Measurements from ENCODE around the gene CTTNBP2. TPM values are rescaled to one million over a fixed set of nuclear protein-coding genes. Genes with fewer than 3 reads are reported as not detected.

The CTTNBP2 gene
- total and polyA plus RNA-seq, 2 experiments from 2014 or later = 7.9 to 14.5 TPM

GRCh38 chr7:117774943-117775342 is 98.3 kb downstream of the CTTNBP2 start:
- WGBS (ENCODE audit: low lambda C conversion rate, missing lambda C conversion rate) = 77% methylated on average over 1 of the region's 1 CpG

GRCh38 chr7:117772421-117772820 is 100.8 kb downstream of the CTTNBP2 start:
- no peaks in the 10 kb centered on the region for H3K36me3 ChIP-seq (replicated peaks; ENCODE audit: insufficient read depth, low read depth)
- no peak for DNase-seq (ENCODE audit: low spot score)
- H3K9me2 ChIP-seq (replicated peaks; ENCODE audit: insufficient read depth) = no peaks in the 10 kb centered on the region
- no peaks in the 10 kb centered on the region for H3K79me2 ChIP-seq
- H3K27ac ChIP-seq = no peak overlapping the region
- no peaks in the 10 kb centered on the region for H3K27me3 ChIP-seq
- H3K4me3 ChIP-seq = no peak overlapping the region
- no peak overlapping the region for H3K4me2 ChIP-seq
- no peak overlapping the region for H2AFZ ChIP-seq
- no peaks in the 10 kb centered on the region for H3K4me1 ChIP-seq (ENCODE audit: insufficient read depth)
- WGBS (ENCODE audit: low lambda C conversion rate, missing lambda C conversion rate) = 98% methylated on average over 2 of the region's 2 CpGs
- H4K20me1 ChIP-seq (ENCODE audit: insufficient read depth, poor library complexity, severe bottlenecking) = no peaks in the 10 kb centered on the region
- H3K9me3 ChIP-seq (ENCODE audit: low read depth) = no peaks in the 10 kb centered on the region
- TF ChIP-seq CTCF (IDR thresholded peaks at IDR 0.05; ENCODE audit: poor library complexity) = no peak
- TF ChIP-seq EZH2phosphoT487 (IDR thresholded peaks at IDR 0.05; ENCODE audit: low read depth, severe bottlenecking, unreplicated experiment) = no peak
- TF ChIP-seq EZH2 (IDR thresholded peaks at IDR 0.05; ENCODE audit: borderline replicate concordance) = no peak

More at GRCh38 chr7:117774943-117775342, 98.3 kb downstream of the CTTNBP2 start:
- Histone ChIP-seq H3K27me3 (no peaks in the 10 kb centered on the region), H3K4me1 (ENCODE audit: insufficient read depth) (no peaks in the 10 kb centered on the region), H3K9me3 (ENCODE audit: low read depth) (no peaks in the 10 kb centered on the region), H3K4me2 (no peak overlapping the region), H3K4me3 (no peak overlapping the region), H3K79me2 (no peaks in the 10 kb centered on the region), H3K27ac (no peak overlapping the region), H3K9me2 (replicated peaks; ENCODE audit: insufficient read depth) (no peaks in the 10 kb centered on the region), H3K36me3 (replicated peaks; ENCODE audit: insufficient read depth, low read depth) (no peaks in the 10 kb centered on the region), H4K20me1 (ENCODE audit: insufficient read depth, poor library complexity, severe bottlenecking) (no peaks in the 10 kb centered on the region), H2AFZ (no peak overlapping the region)
- DNase-seq (ENCODE audit: low spot score) = no peak
- no peak for TF ChIP-seq EZH2phosphoT487 (IDR thresholded peaks at IDR 0.05; ENCODE audit: low read depth, severe bottlenecking, unreplicated experiment)
- TF ChIP-seq CTCF (IDR thresholded peaks at IDR 0.05; ENCODE audit: poor library complexity) = no peak
- no peak for TF ChIP-seq EZH2 (IDR thresholded peaks at IDR 0.05; ENCODE audit: borderline replicate concordance)

GRCh38 chr7:117771756-117772155 is 101.5 kb downstream of the CTTNBP2 start:
- 83% methylated on average over 4 of the region's 4 CpGs for WGBS (ENCODE audit: low lambda C conversion rate, missing lambda C conversion rate)
- no peak overlapping the region for H2AFZ ChIP-seq
- no peak for DNase-seq (ENCODE audit: low spot score)
- no peaks in the 10 kb centered on the region for H3K79me2 ChIP-seq
- H3K36me3 ChIP-seq (replicated peaks; ENCODE audit: insufficient read depth, low read depth) = no peaks in the 10 kb centered on the region
- H3K4me3 ChIP-seq = no peak overlapping the region
- H3K27ac ChIP-seq = no peak overlapping the region
- H4K20me1 ChIP-seq (ENCODE audit: insufficient read depth, poor library complexity, severe bottlenecking) = no peaks in the 10 kb centered on the region
- H3K4me1 ChIP-seq (ENCODE audit: insufficient read depth) = no peaks in the 10 kb centered on the region
- no peaks in the 10 kb centered on the region for H3K9me2 ChIP-seq (replicated peaks; ENCODE audit: insufficient read depth)
- H3K27me3 ChIP-seq = no peaks in the 10 kb centered on the region
- no peak for TF ChIP-seq EZH2phosphoT487 (IDR thresholded peaks at IDR 0.05; ENCODE audit: low read depth, severe bottlenecking, unreplicated experiment)
- no peak for TF ChIP-seq EZH2 (IDR thresholded peaks at IDR 0.05; ENCODE audit: borderline replicate concordance)
- no peak for TF ChIP-seq CTCF (IDR thresholded peaks at IDR 0.05; ENCODE audit: poor library complexity)
- no peak overlapping the region for H3K4me2 ChIP-seq
- no peaks in the 10 kb centered on the region for H3K9me3 ChIP-seq (ENCODE audit: low read depth)

GRCh38 chr7:117769085-117769484 is 104.2 kb downstream of the CTTNBP2 start:
- no peaks in the 10 kb centered on the region for H3K9me2 ChIP-seq (replicated peaks; ENCODE audit: insufficient read depth)
- no peaks in the 10 kb centered on the region for H4K20me1 ChIP-seq (ENCODE audit: insufficient read depth, poor library complexity, severe bottlenecking)
- no peak overlapping the region for H3K4me3 ChIP-seq
- no peak overlapping the region for H3K27ac ChIP-seq
- H3K4me1 ChIP-seq (ENCODE audit: insufficient read depth) = no peaks in the 10 kb centered on the region
- no peaks in the 10 kb centered on the region for H3K27me3 ChIP-seq
- WGBS (ENCODE audit: low lambda C conversion rate, missing lambda C conversion rate) = 88% methylated on average over 1 of the region's 1 CpG
- no peaks in the 10 kb centered on the region for H3K79me2 ChIP-seq
- no peaks in the 10 kb centered on the region for H3K36me3 ChIP-seq (replicated peaks; ENCODE audit: insufficient read depth, low read depth)
- TF ChIP-seq EZH2phosphoT487 (IDR thresholded peaks at IDR 0.05; ENCODE audit: low read depth, severe bottlenecking, unreplicated experiment) = no peak
- no peak for TF ChIP-seq EZH2 (IDR thresholded peaks at IDR 0.05; ENCODE audit: borderline replicate concordance)
- TF ChIP-seq CTCF (IDR thresholded peaks at IDR 0.05; ENCODE audit: poor library complexity) = no peak
- no peak overlapping the region for H2AFZ ChIP-seq
- DNase-seq (ENCODE audit: low spot score) = no peak
- no peak overlapping the region for H3K4me2 ChIP-seq
- H3K9me3 ChIP-seq (ENCODE audit: low read depth) = no peaks in the 10 kb centered on the region
